Measurements from ENCODE around the gene GSK3B.

The GSK3B gene

DNA sequence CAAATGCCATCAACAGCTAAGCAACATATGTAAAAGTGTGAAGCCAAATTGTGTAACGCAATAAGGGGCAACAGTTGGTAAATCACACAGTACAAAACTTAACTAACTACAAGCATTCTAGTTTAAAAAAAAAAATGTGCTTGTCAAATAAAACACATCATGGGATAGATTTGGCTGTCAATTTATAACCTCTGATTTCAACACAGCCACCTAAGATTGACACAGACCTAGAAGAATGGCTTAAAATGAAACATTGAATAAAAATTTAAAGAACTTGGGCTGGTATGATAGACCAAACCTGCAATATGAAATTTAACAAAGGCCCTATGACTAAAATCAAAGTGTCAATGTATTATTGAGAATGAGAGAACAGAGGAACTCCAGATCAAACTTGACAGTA lies 164.0 kb downstream of the GSK3B start:
- H3K9me3 ChIP-seq (ENCODE audit: control insufficient read depth, low read length): no peaks in the 10 kb centered on the region
- H3K27me3 ChIP-seq (replicated peaks; ENCODE audit: control insufficient read depth, insufficient read depth, low read length, poor library complexity, severe bottlenecking): no peaks in the 10 kb centered on the region
- H3K4me1 ChIP-seq (ENCODE audit: control insufficient read depth, insufficient read depth, low read length, poor library complexity, severe bottlenecking): no peaks in the 10 kb centered on the region
- H3K36me3 ChIP-seq (ENCODE audit: control insufficient read depth, insufficient read depth, low read length): no peaks in the 10 kb centered on the region
- no peak overlapping the region for H3K4me3 ChIP-seq (ENCODE audit: insufficient read depth, low read depth, low read length, poor library complexity, severe bottlenecking)
- DNase-seq: no peak
- no peak overlapping the region for H3K27ac ChIP-seq (ENCODE audit: insufficient read depth, low read length, poor library complexity, severe bottlenecking)

DNA sequence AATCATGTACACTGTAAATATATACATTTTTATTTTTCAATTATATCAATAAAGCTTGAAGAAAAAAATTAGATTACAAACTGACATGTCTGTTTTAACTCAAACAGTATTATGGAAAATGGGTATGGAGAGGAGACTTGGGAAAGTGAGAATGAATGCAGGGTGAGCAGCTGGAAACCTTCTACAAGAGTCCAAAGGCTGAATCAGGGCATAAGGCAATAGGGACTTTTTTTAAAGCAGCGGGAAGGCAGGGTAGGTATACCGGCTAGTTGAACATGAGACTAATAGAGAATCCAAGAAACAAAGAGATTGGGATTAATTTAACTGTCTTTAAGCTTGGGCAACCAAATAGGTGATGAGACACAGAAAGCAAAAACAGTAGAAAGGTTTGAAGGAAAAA lies 167.1 kb downstream of the GSK3B start:
- DNase-seq: no peak
- Histone ChIP-seq H3K4me3 (ENCODE audit: insufficient read depth, low read depth, low read length, poor library complexity, severe bottlenecking) (no peak overlapping the region), H3K36me3 (ENCODE audit: control insufficient read depth, insufficient read depth, low read length) (peaks cover 3% of the 10 kb centered on the region), H3K9me3 (ENCODE audit: control insufficient read depth, low read length) (no peaks in the 10 kb centered on the region), H3K27ac (ENCODE audit: insufficient read depth, low read length, poor library complexity, severe bottlenecking) (no peak overlapping the region), H3K27me3 (replicated peaks; ENCODE audit: control insufficient read depth, insufficient read depth, low read length, poor library complexity, severe bottlenecking) (no peaks in the 10 kb centered on the region), H3K4me1 (ENCODE audit: control insufficient read depth, insufficient read depth, low read length, poor library complexity, severe bottlenecking) (no peaks in the 10 kb centered on the region)

DNA sequence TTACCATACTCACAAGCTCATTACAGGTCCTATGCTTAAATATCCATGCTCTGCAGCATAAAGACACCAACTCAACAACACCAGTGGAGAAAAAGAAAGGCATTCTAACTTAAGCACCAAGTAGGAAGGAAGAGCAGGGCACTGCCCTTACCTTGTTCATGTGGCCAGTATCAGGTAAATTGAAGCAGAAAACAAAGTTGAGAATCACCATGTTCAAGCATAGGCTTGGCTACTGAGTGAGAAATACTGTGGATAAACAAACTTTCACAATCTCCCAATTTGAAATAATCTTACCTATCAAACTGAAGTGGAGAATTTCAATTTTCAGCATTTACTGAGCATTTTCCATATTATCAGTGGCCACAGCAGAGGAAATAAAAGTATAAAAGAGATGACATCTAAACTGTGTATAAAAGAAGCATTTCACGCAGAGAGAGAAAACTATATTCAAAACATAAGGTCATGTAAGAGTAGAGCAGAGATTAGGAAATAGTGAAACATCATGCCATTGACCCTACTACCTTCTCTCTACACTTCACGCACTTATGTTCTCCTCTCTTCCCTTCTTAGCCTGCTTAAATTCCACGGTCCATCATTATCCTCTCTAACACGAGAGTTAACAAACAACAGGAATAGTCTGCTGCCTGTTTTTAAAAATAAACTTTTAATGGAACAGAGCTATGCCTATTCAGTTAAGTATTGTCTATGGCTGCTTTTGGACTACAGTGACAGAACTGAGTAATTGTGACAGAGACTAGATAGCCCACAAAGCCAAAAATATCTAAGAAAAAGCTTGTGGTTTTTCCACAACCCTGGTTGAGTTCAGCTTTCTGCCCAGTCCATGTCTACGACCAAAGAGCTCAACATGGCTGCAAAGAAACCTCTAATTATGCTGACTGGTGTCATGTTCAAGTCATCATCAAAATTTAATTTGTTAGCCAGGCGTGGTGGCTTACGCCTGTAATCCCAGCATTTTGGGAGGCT lies 169.8 kb downstream of the GSK3B start:
- H3K4me1 ChIP-seq (ENCODE audit: control insufficient read depth, insufficient read depth, low read length, poor library complexity, severe bottlenecking): no peaks in the 10 kb centered on the region
- no peak overlapping the region for H3K4me3 ChIP-seq (ENCODE audit: insufficient read depth, low read depth, low read length, poor library complexity, severe bottlenecking)
- H3K27ac ChIP-seq (ENCODE audit: insufficient read depth, low read length, poor library complexity, severe bottlenecking): no peak overlapping the region
- no peaks in the 10 kb centered on the region for H3K27me3 ChIP-seq (replicated peaks; ENCODE audit: control insufficient read depth, insufficient read depth, low read length, poor library complexity, severe bottlenecking)
- H3K9me3 ChIP-seq (ENCODE audit: control insufficient read depth, low read length): no peaks in the 10 kb centered on the region
- peaks cover 3% of the 10 kb centered on the region for H3K36me3 ChIP-seq (ENCODE audit: control insufficient read depth, insufficient read depth, low read length)
- no peak for DNase-seq

- H3K27ac ChIP-seq (ENCODE audit: insufficient read depth, low read length, poor library complexity, severe bottlenecking): no peak overlapping the region
- no peak overlapping the region for H3K4me3 ChIP-seq (ENCODE audit: insufficient read depth, low read depth, low read length, poor library complexity, severe bottlenecking)
- H3K9me3 ChIP-seq (ENCODE audit: control insufficient read depth, low read length): no peaks in the 10 kb centered on the region
- H3K36me3 ChIP-seq (ENCODE audit: control insufficient read depth, insufficient read depth, low read length): peaks cover 17% of the 10 kb centered on the region
- DNase-seq: no peak
- no peaks in the 10 kb centered on the region for H3K4me1 ChIP-seq (ENCODE audit: control insufficient read depth, insufficient read depth, low read length, poor library complexity, severe bottlenecking)
- H3K27me3 ChIP-seq (replicated peaks; ENCODE audit: control insufficient read depth, insufficient read depth, low read length, poor library complexity, severe bottlenecking): no peaks in the 10 kb centered on the region
These were observed 175.0 kb downstream of the GSK3B start for GRCh38 chr3:119918992-119919933.

- Histone ChIP-seq H3K27me3 (replicated peaks; ENCODE audit: control insufficient read depth, insufficient read depth, low read length, poor library complexity, severe bottlenecking) (no peaks in the 10 kb centered on the region), H3K27ac (ENCODE audit: insufficient read depth, low read length, poor library complexity, severe bottlenecking) (no peak overlapping the region), H3K9me3 (ENCODE audit: control insufficient read depth, low read length) (no peaks in the 10 kb centered on the region), H3K4me1 (ENCODE audit: control insufficient read depth, insufficient read depth, low read length, poor library complexity, severe bottlenecking) (peaks cover 8% of the 10 kb centered on the region), H3K4me3 (ENCODE audit: insufficient read depth, low read depth, low read length, poor library complexity, severe bottlenecking) (no peak overlapping the region), H3K36me3 (ENCODE audit: control insufficient read depth, insufficient read depth, low read length) (peaks cover 16% of the 10 kb centered on the region)
- no peak for DNase-seq
These were observed 181.2 kb downstream of the GSK3B start for GRCh38 chr3:119913021-119913420.

GRCh38 chr3:119912220-119912619 lies 182.0 kb downstream of the GSK3B start:
- no peaks in the 10 kb centered on the region for H3K9me3 ChIP-seq (ENCODE audit: control insufficient read depth, low read length)
- peaks cover 16% of the 10 kb centered on the region for H3K36me3 ChIP-seq (ENCODE audit: control insufficient read depth, insufficient read depth, low read length)
- no peak overlapping the region for H3K27ac ChIP-seq (ENCODE audit: insufficient read depth, low read length, poor library complexity, severe bottlenecking)
- H3K27me3 ChIP-seq (replicated peaks; ENCODE audit: control insufficient read depth, insufficient read depth, low read length, poor library complexity, severe bottlenecking): no peaks in the 10 kb centered on the region
- no peak for DNase-seq
- no peak overlapping the region for H3K4me3 ChIP-seq (ENCODE audit: insufficient read depth, low read depth, low read length, poor library complexity, severe bottlenecking)
- H3K4me1 ChIP-seq (ENCODE audit: control insufficient read depth, insufficient read depth, low read length, poor library complexity, severe bottlenecking): peaks cover 8% of the 10 kb centered on the region

- H3K27ac ChIP-seq (ENCODE audit: insufficient read depth, low read length, poor library complexity, severe bottlenecking): no peak overlapping the region
- no peaks in the 10 kb centered on the region for H3K9me3 ChIP-seq (ENCODE audit: control insufficient read depth, low read length)
- no peaks in the 10 kb centered on the region for H3K27me3 ChIP-seq (replicated peaks; ENCODE audit: control insufficient read depth, insufficient read depth, low read length, poor library complexity, severe bottlenecking)
- peaks cover 8% of the 10 kb centered on the region for H3K4me1 ChIP-seq (ENCODE audit: control insufficient read depth, insufficient read depth, low read length, poor library complexity, severe bottlenecking)
- peaks cover 16% of the 10 kb centered on the region for H3K36me3 ChIP-seq (ENCODE audit: control insufficient read depth, insufficient read depth, low read length)
- DNase-seq: no peak
- no peak overlapping the region for H3K4me3 ChIP-seq (ENCODE audit: insufficient read depth, low read depth, low read length, poor library complexity, severe bottlenecking)
These were observed 182.5 kb downstream of the GSK3B start for GRCh38 chr3:119911748-119912147.

DNA sequence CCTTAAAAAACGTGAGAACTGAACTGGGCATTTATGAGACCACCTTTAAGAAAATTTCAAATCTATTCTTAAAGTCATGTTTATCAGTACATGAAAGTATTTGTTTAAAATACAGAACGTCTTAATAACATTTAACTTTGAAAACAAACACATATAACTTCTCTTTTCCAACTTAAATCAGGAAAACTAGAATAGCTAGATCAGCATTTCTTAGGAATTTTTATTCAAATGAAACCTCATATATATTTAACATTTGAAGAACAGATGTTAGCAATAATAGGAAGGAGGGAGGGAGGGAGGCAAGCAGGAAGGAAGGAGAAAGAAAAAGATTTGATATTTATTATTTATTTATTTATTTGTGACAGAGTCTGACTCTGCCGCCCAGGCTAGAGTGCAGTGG lies 192.2 kb downstream of the GSK3B start:
- no peaks in the 10 kb centered on the region for H3K27me3 ChIP-seq (replicated peaks; ENCODE audit: control insufficient read depth, insufficient read depth, low read length, poor library complexity, severe bottlenecking)
- no peak for DNase-seq
- H3K27ac ChIP-seq (ENCODE audit: insufficient read depth, low read length, poor library complexity, severe bottlenecking): no peak overlapping the region
- H3K36me3 ChIP-seq (ENCODE audit: control insufficient read depth, insufficient read depth, low read length): peaks cover 7% of the 10 kb centered on the region
- H3K4me1 ChIP-seq (ENCODE audit: control insufficient read depth, insufficient read depth, low read length, poor library complexity, severe bottlenecking): no peaks in the 10 kb centered on the region
- H3K4me3 ChIP-seq (ENCODE audit: insufficient read depth, low read depth, low read length, poor library complexity, severe bottlenecking): no peak overlapping the region
- H3K9me3 ChIP-seq (ENCODE audit: control insufficient read depth, low read length): no peaks in the 10 kb centered on the region

DNA sequence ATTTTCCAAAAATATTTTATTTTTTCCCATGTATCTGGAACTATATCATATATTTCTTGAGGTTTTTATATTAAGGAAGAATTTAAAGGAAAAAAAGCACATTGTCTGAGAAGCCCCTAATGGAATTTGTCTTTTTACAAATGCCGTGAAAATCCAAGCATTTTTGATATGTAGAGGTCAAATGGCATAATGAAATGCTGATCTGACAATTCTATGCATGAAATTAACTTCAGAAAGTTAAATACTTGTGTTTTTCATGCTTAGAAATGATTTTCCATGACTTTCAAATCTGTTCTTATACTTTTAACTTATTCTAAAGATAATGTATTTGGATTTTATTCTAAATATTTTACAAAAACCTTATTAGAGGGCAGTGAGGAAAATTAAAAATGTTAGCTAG lies 193.1 kb downstream of the GSK3B start:
- DNase-seq: no peak
- H3K27me3 ChIP-seq (replicated peaks; ENCODE audit: control insufficient read depth, insufficient read depth, low read length, poor library complexity, severe bottlenecking): no peaks in the 10 kb centered on the region
- no peaks in the 10 kb centered on the region for H3K4me1 ChIP-seq (ENCODE audit: control insufficient read depth, insufficient read depth, low read length, poor library complexity, severe bottlenecking)
- H3K4me3 ChIP-seq (ENCODE audit: insufficient read depth, low read depth, low read length, poor library complexity, severe bottlenecking): no peak overlapping the region
- H3K27ac ChIP-seq (ENCODE audit: insufficient read depth, low read length, poor library complexity, severe bottlenecking): no peak overlapping the region
- peaks cover 7% of the 10 kb centered on the region for H3K36me3 ChIP-seq (ENCODE audit: control insufficient read depth, insufficient read depth, low read length)
- no peaks in the 10 kb centered on the region for H3K9me3 ChIP-seq (ENCODE audit: control insufficient read depth, low read length)

DNA sequence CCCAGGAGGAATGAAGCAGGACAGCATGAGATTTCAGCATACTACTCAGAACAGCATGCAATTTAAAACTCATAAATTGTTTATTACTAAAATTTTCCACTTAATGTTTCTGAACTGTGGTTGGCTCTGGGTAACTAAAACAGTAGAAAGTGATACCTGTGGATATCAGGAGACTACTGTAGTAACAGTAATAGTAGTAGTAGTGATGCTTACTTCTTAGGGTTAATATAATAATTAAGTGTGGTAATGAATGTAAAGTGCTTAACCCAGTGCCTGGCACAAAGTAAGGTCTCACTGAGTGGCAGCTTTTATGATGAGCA lies 195.1 kb downstream of the GSK3B start:
- no peaks in the 10 kb centered on the region for H3K36me3 ChIP-seq (ENCODE audit: control insufficient read depth, insufficient read depth, low read length)
- DNase-seq: no peak

More for the DNA sequence above, 195.1 kb downstream of the GSK3B start:
- Histone ChIP-seq H3K4me3 (ENCODE audit: insufficient read depth, low read depth, low read length, poor library complexity, severe bottlenecking) (no peak overlapping the region), H3K4me1 (ENCODE audit: control insufficient read depth, insufficient read depth, low read length, poor library complexity, severe bottlenecking) (no peaks in the 10 kb centered on the region), H3K9me3 (ENCODE audit: control insufficient read depth, low read length) (no peaks in the 10 kb centered on the region), H3K27ac (ENCODE audit: insufficient read depth, low read length, poor library complexity, severe bottlenecking) (no peak overlapping the region), H3K27me3 (replicated peaks; ENCODE audit: control insufficient read depth, insufficient read depth, low read length, poor library complexity, severe bottlenecking) (no peaks in the 10 kb centered on the region)
